ENCODE results near the gene GAK.

- TF ChIP-seq CTCF (IDR thresholded peaks at IDR 0.05; ENCODE audit: insufficient read depth, low read length, poor library complexity, severe bottlenecking) (no peak), EZH2phosphoT487 (conservative IDR thresholded peaks at IDR 0.05; ENCODE audit: low read length) (no peak)
Observed at GRCh38 chr4:836003-836511, 96.1 kb downstream of the GAK start.

Data from SU-DHL-6 (cell line).